HepG2 (cell line): ENCODE results near the gene KLHL13. TPM values are rescaled to one million over a fixed set of nuclear protein-coding genes. Genes with fewer than 3 reads are reported as not detected.

Experiments used
- ATAC-seq: fragments of 200-7000 bp; cut with Tn5 transposase; 3 replicates; pipeline ENCODE4 v1.9.1; 2020; ENCODE audit warnings: mild to moderate bottlenecking, moderate library complexity
- BruUV-seq: library from RNA; stranded (reverse); fragments of 400-500 nt; replicated peaks from 2 replicates; lab custom pipeline; 2021; lab: Mats Ljungman, UMichigan
- CTCF ChIA-PET: fragments of 300-600 bp; formaldehyde crosslinking; extraction: SDS; loops from one replicate; lab custom pipeline; 2021; ENCODE audit warnings: low total read pairs, inconsistent platforms, low intra/inter-chr PET ratio; lab: Yijun Ruan, JAX
- POLR2A ChIA-PET: fragments of 350-600 bp; sonication (Branson Sonifier 250); formaldehyde crosslinking; loops from one replicate; lab custom pipeline; 2020; ENCODE audit warnings: antibody characterized with exemption, inconsistent platforms; lab: Yijun Ruan, JAX
- DNase-seq: peaks from one replicate; pipeline ENCODE4 v3.0.0-alpha.2; 2015; ENCODE audit warnings: low spot score
- FAIRE-seq: peaks from 3 replicates; lab custom pipeline; 2011; peaks lifted over from hg19 to GRCh38; lab: Jason Lieb, UNC
- H2AFZ ChIP-seq: one replicate; pipeline ENCODE4 v1.6.1; 2011; ENCODE audit warnings: low read length, inconsistent platforms
- H3K27ac ChIP-seq: fragments of 300-600 bp; 3 replicates; pipeline ENCODE4 v1.8.0; 2011; ENCODE audit warnings: mixed run types, mild to moderate bottlenecking, mixed read lengths, low read length, inconsistent platforms; ENCODE audit not compliant: insufficient read depth; ENCODE audit errors: extremely low read length
- H3K27me3 ChIP-seq, 2 experiments: fragments of 200-600 bp in 1 of 2; 2 replicates in 1 of 2; 3 replicates in 1 of 2; pipeline versions ENCODE4 v1.6.0 to v1.8.0; 2011; ENCODE audit warnings: low read length in 2 of 2, mild to moderate bottlenecking in 2 of 2, moderate library complexity in 2 of 2, inconsistent platforms in 1 of 2; ENCODE audit not compliant: insufficient read depth in 2 of 2, control insufficient read depth in 1 of 2
- H3K36me3 ChIP-seq, 2 experiments: fragments of 200-600 bp in 1 of 2; replicated peaks in 1 of 2; 2 replicates in 1 of 2; 3 replicates in 1 of 2; pipeline versions ENCODE4 v1.5.1 to v1.8.0; 2011; ENCODE audit warnings: low read length in 2 of 2, inconsistent platforms in 1 of 2; ENCODE audit not compliant: insufficient read depth in 2 of 2, control insufficient read depth in 1 of 2
- H3K4me1 ChIP-seq: 2 replicates; pipeline ENCODE4 v1.5.1; 2012; ENCODE audit warnings: low read length, inconsistent platforms; ENCODE audit not compliant: insufficient read depth
- H3K4me2 ChIP-seq: 2 replicates; pipeline ENCODE4 v1.6.0; 2011; ENCODE audit warnings: low read depth, low read length, inconsistent platforms
- H3K4me3 ChIP-seq, 3 experiments: fragments of 200-600 bp in 1 of 3; sonication (generic), shearing (Covaris generic) in 1 of 3; replicated peaks in 1 of 3; 2 replicates each; pipeline ENCODE4 v1.5.1; 2011 to 2016; ENCODE audit warnings: low read length in 3 of 3, inconsistent platforms in 2 of 3, low read depth in 2 of 3, mild to moderate bottlenecking in 2 of 3, control low read depth in 1 of 3, mixed read lengths in 1 of 3; ENCODE audit not compliant: insufficient read depth in 1 of 3
- H3K79me2 ChIP-seq: one replicate; pipeline ENCODE4 v1.6.1; 2011; ENCODE audit warnings: low read length, inconsistent platforms; ENCODE audit not compliant: insufficient read depth
- H3K9ac ChIP-seq: 2 replicates; pipeline ENCODE4 v1.6.0; 2011; ENCODE audit warnings: mild to moderate bottlenecking, low read depth, low read length, inconsistent platforms; ENCODE audit not compliant: insufficient read depth
- H3K9me3 ChIP-seq: 2 replicates; pipeline ENCODE4 v1.5.1; 2012; ENCODE audit warnings: mild to moderate bottlenecking, low read length
- H4K20me1 ChIP-seq: 2 replicates; pipeline ENCODE4 v1.6.0; 2011; ENCODE audit warnings: inconsistent platforms, mild to moderate bottlenecking, low read length, moderate library complexity; ENCODE audit not compliant: insufficient read depth
- AHR ChIP-seq: IDR thresholded peaks from 2 replicates; pipeline ENCODE4 v1.6.1; 2018; ENCODE audit warnings: missing genetic modification reagents, missing compliant biosample characterization
- GFI1 ChIP-seq: sonication (generic); formaldehyde crosslinking; IDR thresholded peaks from 2 replicates; pipeline ENCODE4 v1.5.0; 2020; ENCODE audit warnings: missing genetic modification reagents, mild to moderate bottlenecking, borderline replicate concordance
- ZNF260 ChIP-seq: sonication (generic); formaldehyde crosslinking; IDR thresholded peaks from 2 replicates; pipeline ENCODE4 v1.4.0; 2020; ENCODE audit warnings: missing genetic modification reagents, low read depth, mild to moderate bottlenecking, borderline replicate concordance
- ZNF34 ChIP-seq: sonication (generic); formaldehyde crosslinking; IDR thresholded peaks from 2 replicates; pipeline ENCODE4 v1.4.0; 2020; ENCODE audit warnings: mild to moderate bottlenecking, missing genetic modification reagents, borderline replicate concordance
- ZNF646 ChIP-seq: sonication (generic); formaldehyde crosslinking; IDR thresholded peaks from 2 replicates; pipeline ENCODE4 v1.9.0; 2021; ENCODE audit warnings: mild to moderate bottlenecking, missing genetic modification reagents
- ZNF672 ChIP-seq: sonication (generic); formaldehyde crosslinking; IDR thresholded peaks from 2 replicates; pipeline ENCODE4 v1.8.1; 2022; ENCODE audit warnings: missing genetic modification reagents
- WGBS: methylation state at CpG from one replicate; pipeline ENCODE4 v1.1.6; 2017; ENCODE audit warnings: low lambda C conversion rate; 5-methylcytosine and 5-hydroxymethylcytosine counted together
- in situ Hi-C: cut with HindIII; loops from 2 replicates; pipeline ENCODE4 v1.10.0; 2017; ENCODE audit warnings: low pct_unique_long_range_greater_than_20kb; ENCODE audit not compliant: extremely low pct_ligation_motif_present
- intact Hi-C: fragments of 100-400 bp; cut with micrococcal nuclease; formaldehyde crosslinking; loops from one replicate; pipeline ENCODE4 v1.10.0; 2022; ENCODE audit not compliant: unreplicated experiment
- polyA plus RNA-seq, 8 experiments: library from polyadenylated mRNA; depleted of rRNA in 3 of 8; stranded (reverse) in 7 of 8; unstranded in 1 of 8; fragments of >200 nt; fragmentation: Illumina TruSeq in 4 of 8; extraction: Trizol in 4 of 8; gene quantifications; 2 replicates each; pipeline versions ENCODE4 v1.2.1 to v1.2.3, GENCODE V29; 2011 to 2016; ENCODE audit warnings: low read depth in 4 of 8, missing spikeins in 1 of 8, mixed read lengths in 1 of 8; ENCODE audit not compliant: insufficient read depth in 1 of 8
- total RNA-seq, 5 experiments: library from RNA; depleted of rRNA; stranded (reverse); fragments of >200 nt; fragmentation: Illumina TruSeq; extraction: Trizol; gene quantifications; 2 replicates each; pipeline ENCODE4 v1.2.3, GENCODE V29; 2016; ENCODE audit warnings: low read depth in 1 of 5
- TF ChIP-seq, protein P1 (sequence below): sonication (generic); formaldehyde crosslinking; IDR thresholded peaks from 2 replicates; pipeline ENCODE4 v1.4.0; 2020; ENCODE audit warnings: mild to moderate bottlenecking, missing genetic modification reagents, borderline replicate concordance
- TF ChIP-seq, protein P2 (sequence below): sonication (generic); formaldehyde crosslinking; IDR thresholded peaks from 2 replicates; pipeline ENCODE4 v1.4.0; 2020; ENCODE audit warnings: missing genetic modification reagents, borderline replicate concordance

The KLHL13 gene
- total and polyA plus RNA-seq, 2 of the 13 experiments (the other 11 are each of a cell fraction or from before 2014, with no cell fraction given), result 0.28 to 1.6 TPM

DNA sequence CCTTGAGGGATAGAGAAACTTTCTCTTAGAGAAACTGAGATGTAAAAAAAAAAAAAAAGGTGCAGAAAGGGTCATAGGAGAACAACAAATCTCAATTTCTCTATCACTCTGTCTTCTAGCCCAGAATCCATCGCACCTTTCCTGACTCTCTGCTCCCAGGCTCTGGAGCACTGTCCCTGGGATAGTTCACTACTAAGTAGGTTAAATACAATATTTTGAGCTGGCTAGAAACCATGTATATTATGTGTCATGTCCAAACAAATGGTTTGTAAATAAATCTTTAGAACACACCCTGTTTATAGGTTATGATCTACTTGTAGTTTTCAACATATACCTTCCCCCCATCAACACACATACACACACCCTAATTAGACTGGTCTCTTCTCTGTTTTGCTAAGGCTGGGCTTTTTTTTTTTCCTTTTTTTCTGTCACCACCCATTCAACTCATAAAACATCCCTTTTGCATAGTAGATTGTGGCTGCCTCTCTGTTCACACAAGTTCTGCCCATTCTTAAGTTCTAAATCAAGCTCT, 124.4 kb downstream of the KLHL13 start:
- H4K20me1 ChIP-seq, result no peaks in the 10 kb centered on the region
- in situ Hi-C loops (no loop called here), intact Hi-C loops (loop anchor here (10.0 kb wide), 1 partner anchor 233 kb away; no protein-coding TSS in a partner anchor)
- FAIRE-seq (no peak), DNase-seq (no peak), ATAC-seq (no peak)
- 100% methylated on average over 1 of the region's 1 CpG for WGBS
- no peak overlapping the region for H2AFZ ChIP-seq
- H3K4me1 ChIP-seq, result no peaks in the 10 kb centered on the region
- no peaks in the 10 kb centered on the region for H3K9me3 ChIP-seq
- no peaks in the 10 kb centered on the region for H3K27me3 ChIP-seq
- no peak overlapping the region for H3K27ac ChIP-seq
- H3K79me2 ChIP-seq, result no peaks in the 10 kb centered on the region
- no peak overlapping the region for H3K4me2 ChIP-seq
- BruUV-seq, result no TSS peak
- no peak overlapping the region for H3K9ac ChIP-seq
- CTCF ChIA-PET, result no interaction called here
- POLR2A ChIA-PET, result no interaction called here
- no peaks in the 10 kb centered on the region for H3K36me3 ChIP-seq
- no peak overlapping the region for H3K4me3 ChIP-seq
- TF ChIP-seq ZNF646 (CRISPR knock-in tag) (no peak), AHR (CRISPR knock-in tag) (no peak), GFI1 (no peak), ZNF34 (CRISPR knock-in tag) (no peak), ZNF672 (CRISPR knock-in tag) (no peak), ZNF260 (CRISPR knock-in tag) (no peak)
- TF ChIP-seq, protein P1, sequence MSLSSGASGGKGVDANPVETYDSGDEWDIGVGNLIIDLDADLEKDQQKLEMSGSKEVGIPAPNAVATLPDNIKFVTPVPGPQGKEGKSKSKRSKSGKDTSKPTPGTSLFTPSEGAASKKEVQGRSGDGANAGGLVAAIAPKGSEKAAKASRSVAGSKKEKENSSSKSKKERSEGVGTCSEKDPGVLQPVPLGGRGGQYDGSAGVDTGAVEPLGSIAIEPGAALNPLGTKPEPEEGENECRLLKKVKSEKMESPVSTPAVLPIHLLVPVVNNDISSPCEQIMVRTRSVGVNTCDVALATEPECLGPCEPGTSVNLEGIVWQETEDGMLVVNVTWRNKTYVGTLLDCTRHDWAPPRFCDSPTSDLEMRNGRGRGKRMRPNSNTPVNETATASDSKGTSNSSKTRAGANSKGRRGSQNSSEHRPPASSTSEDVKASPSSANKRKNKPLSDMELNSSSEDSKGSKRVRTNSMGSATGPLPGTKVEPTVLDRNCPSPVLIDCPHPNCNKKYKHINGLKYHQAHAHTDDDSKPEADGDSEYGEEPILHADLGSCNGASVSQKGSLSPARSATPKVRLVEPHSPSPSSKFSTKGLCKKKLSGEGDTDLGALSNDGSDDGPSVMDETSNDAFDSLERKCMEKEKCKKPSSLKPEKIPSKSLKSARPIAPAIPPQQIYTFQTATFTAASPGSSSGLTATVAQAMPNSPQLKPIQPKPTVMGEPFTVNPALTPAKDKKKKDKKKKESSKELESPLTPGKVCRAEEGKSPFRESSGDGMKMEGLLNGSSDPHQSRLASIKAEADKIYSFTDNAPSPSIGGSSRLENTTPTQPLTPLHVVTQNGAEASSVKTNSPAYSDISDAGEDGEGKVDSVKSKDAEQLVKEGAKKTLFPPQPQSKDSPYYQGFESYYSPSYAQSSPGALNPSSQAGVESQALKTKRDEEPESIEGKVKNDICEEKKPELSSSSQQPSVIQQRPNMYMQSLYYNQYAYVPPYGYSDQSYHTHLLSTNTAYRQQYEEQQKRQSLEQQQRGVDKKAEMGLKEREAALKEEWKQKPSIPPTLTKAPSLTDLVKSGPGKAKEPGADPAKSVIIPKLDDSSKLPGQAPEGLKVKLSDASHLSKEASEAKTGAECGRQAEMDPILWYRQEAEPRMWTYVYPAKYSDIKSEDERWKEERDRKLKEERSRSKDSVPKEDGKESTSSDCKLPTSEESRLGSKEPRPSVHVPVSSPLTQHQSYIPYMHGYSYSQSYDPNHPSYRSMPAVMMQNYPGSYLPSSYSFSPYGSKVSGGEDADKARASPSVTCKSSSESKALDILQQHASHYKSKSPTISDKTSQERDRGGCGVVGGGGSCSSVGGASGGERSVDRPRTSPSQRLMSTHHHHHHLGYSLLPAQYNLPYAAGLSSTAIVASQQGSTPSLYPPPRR (CRISPR knock-in tag), result no peak
- TF ChIP-seq, protein P2, sequence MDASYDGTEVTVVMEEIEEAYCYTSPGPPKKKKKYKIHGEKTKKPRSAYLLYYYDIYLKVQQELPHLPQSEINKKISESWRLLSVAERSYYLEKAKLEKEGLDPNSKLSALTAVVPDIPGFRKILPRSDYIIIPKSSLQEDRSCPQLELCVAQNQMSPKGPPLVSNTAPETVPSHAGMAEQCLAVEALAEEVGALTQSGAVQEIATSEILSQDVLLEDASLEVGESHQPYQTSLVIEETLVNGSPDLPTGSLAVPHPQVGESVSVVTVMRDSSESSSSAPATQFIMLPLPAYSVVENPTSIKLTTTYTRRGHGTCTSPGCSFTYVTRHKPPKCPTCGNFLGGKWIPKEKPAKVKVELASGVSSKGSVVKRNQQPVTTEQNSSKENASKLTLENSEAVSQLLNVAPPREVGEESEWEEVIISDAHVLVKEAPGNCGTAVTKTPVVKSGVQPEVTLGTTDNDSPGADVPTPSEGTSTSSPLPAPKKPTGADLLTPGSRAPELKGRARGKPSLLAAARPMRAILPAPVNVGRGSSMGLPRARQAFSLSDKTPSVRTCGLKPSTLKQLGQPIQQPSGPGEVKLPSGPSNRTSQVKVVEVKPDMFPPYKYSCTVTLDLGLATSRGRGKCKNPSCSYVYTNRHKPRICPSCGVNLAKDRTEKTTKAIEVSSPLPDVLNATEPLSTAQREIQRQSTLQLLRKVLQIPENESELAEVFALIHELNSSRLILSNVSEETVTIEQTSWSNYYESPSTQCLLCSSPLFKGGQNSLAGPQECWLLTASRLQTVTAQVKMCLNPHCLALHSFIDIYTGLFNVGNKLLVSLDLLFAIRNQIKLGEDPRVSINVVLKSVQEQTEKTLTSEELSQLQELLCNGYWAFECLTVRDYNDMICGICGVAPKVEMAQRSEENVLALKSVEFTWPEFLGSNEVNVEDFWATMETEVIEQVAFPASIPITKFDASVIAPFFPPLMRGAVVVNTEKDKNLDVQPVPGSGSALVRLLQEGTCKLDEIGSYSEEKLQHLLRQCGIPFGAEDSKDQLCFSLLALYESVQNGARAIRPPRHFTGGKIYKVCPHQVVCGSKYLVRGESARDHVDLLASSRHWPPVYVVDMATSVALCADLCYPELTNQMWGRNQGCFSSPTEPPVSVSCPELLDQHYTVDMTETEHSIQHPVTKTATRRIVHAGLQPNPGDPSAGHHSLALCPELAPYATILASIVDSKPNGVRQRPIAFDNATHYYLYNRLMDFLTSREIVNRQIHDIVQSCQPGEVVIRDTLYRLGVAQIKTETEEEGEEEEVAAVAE (CRISPR knock-in tag), result no peak
